Mesenchymal stem cell (in vitro differentiated cells and primary cell): ENCODE measurements around the gene VDAC2.

Experiments used
- DNase-seq: peaks from one replicate; pipeline ENCODE4 v3.0.0-alpha.2; 2013
- H2AFZ ChIP-seq: one replicate; pipeline ENCODE4 v1.6.1; 2013; ENCODE audit warnings: low read depth, mild to moderate bottlenecking, control low read depth, inconsistent platforms, low read length, moderate library complexity
- H2AK5ac ChIP-seq: 2 replicates; pipeline ENCODE4 v1.6.1; 2013; ENCODE audit warnings: low read length, moderate library complexity, mild to moderate bottlenecking, inconsistent platforms; ENCODE audit not compliant: severe bottlenecking
- H2BK120ac ChIP-seq: one replicate; pipeline ENCODE4 v1.6.1; 2013; ENCODE audit warnings: low read depth, mild to moderate bottlenecking, inconsistent platforms, low read length, moderate library complexity
- H2BK12ac ChIP-seq, 2 experiments: one replicate each; pipeline ENCODE4 v1.6.1; 2013; ENCODE audit warnings: inconsistent platforms in 2 of 2, low read length in 2 of 2, mild to moderate bottlenecking in 2 of 2, moderate library complexity in 2 of 2, control low read depth in 1 of 2
- H2BK15ac ChIP-seq: one replicate; pipeline ENCODE4 v1.6.1; 2013; ENCODE audit warnings: mild to moderate bottlenecking, low read depth, inconsistent platforms; ENCODE audit not compliant: poor library complexity, severe bottlenecking
- H2BK5ac ChIP-seq: 2 replicates; pipeline ENCODE4 v1.6.1; 2013; ENCODE audit warnings: low read depth, mild to moderate bottlenecking, low read length, control low read depth, inconsistent platforms; ENCODE audit not compliant: poor library complexity, severe bottlenecking
- H3K14ac ChIP-seq, 2 experiments: one replicate each; pipeline ENCODE4 v1.6.1; 2013; ENCODE audit warnings: inconsistent platforms in 2 of 2, low read length in 2 of 2, control low read depth in 1 of 2, mild to moderate bottlenecking in 1 of 2, moderate library complexity in 1 of 2
- H3K18ac ChIP-seq, 2 experiments: one replicate each; pipeline ENCODE4 v1.6.1; 2013; ENCODE audit warnings: inconsistent platforms in 2 of 2, low read length in 2 of 2, control low read depth in 1 of 2, low read depth in 1 of 2, mild to moderate bottlenecking in 1 of 2
- H3K23ac ChIP-seq, 2 experiments: one replicate each; pipeline ENCODE4 v1.6.1; 2013; ENCODE audit warnings: inconsistent platforms in 2 of 2, low read length in 2 of 2, mild to moderate bottlenecking in 2 of 2, moderate library complexity in 2 of 2, control low read depth in 1 of 2
- H3K27ac ChIP-seq: 2 replicates; pipeline ENCODE4 v1.5.1; 2013; ENCODE audit warnings: mild to moderate bottlenecking, moderate library complexity, low read length, control low read depth, inconsistent platforms; ENCODE audit not compliant: poor library complexity, severe bottlenecking
- H3K27me3 ChIP-seq, 2 experiments: 2 replicates each; pipeline versions ENCODE4 v1.6.1 to v1.7.0; 2013; ENCODE audit warnings: low read length in 2 of 2, mild to moderate bottlenecking in 2 of 2, moderate library complexity in 2 of 2, control low read depth in 1 of 2, inconsistent platforms in 1 of 2; ENCODE audit not compliant: control insufficient read depth in 1 of 2, insufficient read depth in 1 of 2
- H3K36me3 ChIP-seq, 2 experiments: 2 replicates each; pipeline versions ENCODE4 v1.6.1 to v1.7.0; 2013; ENCODE audit warnings: low read length in 2 of 2, control low read depth in 1 of 2, inconsistent platforms in 1 of 2, low read depth in 1 of 2, mild to moderate bottlenecking in 1 of 2; ENCODE audit not compliant: insufficient read depth in 2 of 2, control insufficient read depth in 1 of 2
- H3K4ac ChIP-seq, 2 experiments: one replicate each; pipeline ENCODE4 v1.6.1; 2013; ENCODE audit warnings: inconsistent platforms in 2 of 2, low read length in 2 of 2, mild to moderate bottlenecking in 2 of 2, moderate library complexity in 2 of 2, control low read depth in 1 of 2, low read depth in 1 of 2
- H3K4me1 ChIP-seq: 2 replicates; pipeline ENCODE4 v1.6.1; 2013; ENCODE audit warnings: low read depth, low read length, control low read depth; ENCODE audit not compliant: control insufficient read depth, insufficient read depth
- H3K4me2 ChIP-seq: 2 replicates; pipeline ENCODE4 v1.6.1; 2013; ENCODE audit warnings: low read length, mild to moderate bottlenecking, inconsistent platforms; ENCODE audit not compliant: poor library complexity, severe bottlenecking
- H3K4me3 ChIP-seq, 2 experiments: 2 replicates each; pipeline versions ENCODE4 v1.5.1 to v1.7.0; 2013; ENCODE audit warnings: low read length in 2 of 2, mild to moderate bottlenecking in 2 of 2, control low read depth in 1 of 2, low read depth in 1 of 2; ENCODE audit not compliant: insufficient read depth in 1 of 2
- H3K79me1 ChIP-seq: replicated peaks from 2 replicates; pipeline ENCODE4 v1.6.1; 2013; ENCODE audit warnings: mild to moderate bottlenecking, control low read depth, low read length, inconsistent platforms; ENCODE audit not compliant: poor library complexity, severe bottlenecking
- H3K9ac ChIP-seq: 2 replicates; pipeline ENCODE4 v1.7.0; 2013; ENCODE audit warnings: mild to moderate bottlenecking, low read length, moderate library complexity
- H3K9me3 ChIP-seq: 2 replicates; pipeline ENCODE4 v1.7.0; 2013; ENCODE audit warnings: mild to moderate bottlenecking, low read length; ENCODE audit not compliant: control insufficient read depth
- H4K8ac ChIP-seq: one replicate; pipeline ENCODE4 v1.6.1; 2013; ENCODE audit warnings: inconsistent platforms, mild to moderate bottlenecking, low read length, moderate library complexity
- H4K91ac ChIP-seq: one replicate; pipeline ENCODE4 v1.6.1; 2013; ENCODE audit warnings: mild to moderate bottlenecking, low read length, inconsistent platforms
- WGBS: methylation state at CpG from one replicate; pipeline ENCODE4 v1.1.7; 2013; ENCODE audit warnings: mixed read lengths; 5-methylcytosine and 5-hydroxymethylcytosine counted together

The VDAC2 gene

GRCh38 chr10:75263806-75264205, 53.2 kb downstream of the VDAC2 start:
- Histone ChIP-seq H3K4me3 (no peak overlapping the region), H3K79me1 (no peaks in the 10 kb centered on the region), H2AK5ac (no peak overlapping the region), H2BK5ac (no peak overlapping the region), H3K36me3 (no peaks in the 10 kb centered on the region), H4K8ac (no peak overlapping the region), H3K4ac (no peak overlapping the region), H3K27ac (no peak overlapping the region), H2BK15ac (no peak overlapping the region), H3K4me2 (no peak overlapping the region), H3K9ac (no peak overlapping the region), H2BK120ac (no peak overlapping the region), H4K91ac (no peak overlapping the region), H3K27me3 (peaks cover 0 to 27% of the 10 kb centered on the region in 2 experiments), H3K9me3 (peaks cover 6% of the 10 kb centered on the region), H2AFZ (no peak overlapping the region), H2BK12ac (no peak overlapping the region), H3K14ac (peak overlapping the region in 1 of 2 experiments; percentile 48), H3K4me1 (no peaks in the 10 kb centered on the region), H3K18ac (no peak overlapping the region), H3K23ac (no peak overlapping the region)
- DNase-seq, result no peak
- 100% methylated on average over 1 of the region's 1 CpG for WGBS

GRCh38 chr10:75265856-75266255, 55.3 kb downstream of the VDAC2 start:
- H3K4ac ChIP-seq, result no peak overlapping the region
- no peak overlapping the region for H3K9ac ChIP-seq
- H3K4me2 ChIP-seq, result no peak overlapping the region
- H2AK5ac ChIP-seq, result no peak overlapping the region
- no peak overlapping the region for H3K27ac ChIP-seq
- no peaks in the 10 kb centered on the region for H3K4me1 ChIP-seq
- WGBS, result 46% methylated on average over 6 of the region's 6 CpGs
- no peak overlapping the region for H3K4me3 ChIP-seq
- no peak overlapping the region for H3K23ac ChIP-seq
- H2BK5ac ChIP-seq, result no peak overlapping the region
- peaks cover 0 to 30% of the 10 kb centered on the region in 2 experiments for H3K27me3 ChIP-seq
- H3K9me3 ChIP-seq, result peaks cover 6% of the 10 kb centered on the region
- no peak overlapping the region for H2AFZ ChIP-seq
- no peaks in the 10 kb centered on the region for H3K36me3 ChIP-seq
- no peak overlapping the region for H3K18ac ChIP-seq
- no peak overlapping the region for H2BK120ac ChIP-seq
- H4K91ac ChIP-seq, result no peak overlapping the region
- H2BK12ac ChIP-seq, result no peak overlapping the region
- no peaks in the 10 kb centered on the region for H3K79me1 ChIP-seq
- H3K14ac ChIP-seq, result no peak overlapping the region
- H2BK15ac ChIP-seq, result no peak overlapping the region
- no peak for DNase-seq
- H4K8ac ChIP-seq, result no peak overlapping the region

DNA sequence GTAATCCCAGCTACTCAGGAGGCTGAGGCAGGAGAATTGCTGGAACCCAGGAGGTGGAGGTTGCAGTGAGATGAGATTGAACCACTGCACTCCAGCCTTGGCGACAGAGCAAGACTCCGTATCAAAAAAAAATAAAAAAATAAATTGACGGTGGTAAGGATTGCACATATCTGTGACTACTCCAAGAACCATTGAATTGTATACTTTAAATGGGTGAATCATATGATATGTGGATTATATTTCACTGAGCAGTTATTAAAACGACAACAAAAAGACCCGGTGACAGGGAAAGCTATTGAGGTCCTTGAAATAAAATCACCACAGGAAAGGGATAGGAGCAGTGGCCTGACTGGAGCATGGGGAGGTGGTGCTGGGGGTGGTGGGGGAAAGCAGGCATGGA, 56.3 kb downstream of the VDAC2 start:
- Histone ChIP-seq H3K18ac (no peak overlapping the region), H3K23ac (no peak overlapping the region), H3K9me3 (no peaks in the 10 kb centered on the region), H2BK5ac (no peak overlapping the region), H3K4me1 (no peaks in the 10 kb centered on the region), H3K27ac (no peak overlapping the region), H3K36me3 (no peaks in the 10 kb centered on the region), H4K8ac (no peak overlapping the region), H2AFZ (no peak overlapping the region), H2AK5ac (no peak overlapping the region), H4K91ac (no peak overlapping the region), H2BK15ac (no peak overlapping the region), H2BK12ac (no peak overlapping the region), H3K4me2 (no peak overlapping the region), H2BK120ac (no peak overlapping the region), H3K14ac (no peak overlapping the region), H3K9ac (no peak overlapping the region), H3K4me3 (no peak overlapping the region), H3K4ac (no peak overlapping the region), H3K79me1 (no peaks in the 10 kb centered on the region), H3K27me3 (peaks cover 0 to 22% of the 10 kb centered on the region in 2 experiments)
- peak; percentile 38 for DNase-seq
- WGBS, result 72% methylated on average over 3 of the region's 5 CpGs

GRCh38 chr10:75269605-75270004, 59.0 kb downstream of the VDAC2 start:
- 89% methylated on average over 3 of the region's 5 CpGs for whole genome bisulfite sequencing
- no peak overlapping the region for H2BK15ac ChIP-seq

More at GRCh38 chr10:75269605-75270004, 59.0 kb downstream of the VDAC2 start:
- no peak overlapping the region for H3K4me3 ChIP-seq
- H3K27me3 ChIP-seq, result peaks cover 0 to 11% of the 10 kb centered on the region in 2 experiments
- no peak overlapping the region for H3K4ac ChIP-seq
- H2AFZ ChIP-seq, result no peak overlapping the region
- no peak overlapping the region for H2BK120ac ChIP-seq
- no peak overlapping the region for H3K4me2 ChIP-seq
- H3K18ac ChIP-seq, result no peak overlapping the region
- no peak overlapping the region for H3K27ac ChIP-seq
- H3K36me3 ChIP-seq, result no peaks in the 10 kb centered on the region
- no peak overlapping the region for H4K91ac ChIP-seq
- H3K4me1 ChIP-seq, result no peaks in the 10 kb centered on the region
- DNase-seq, result no peak
- H4K8ac ChIP-seq, result no peak overlapping the region
- no peak overlapping the region for H2BK5ac ChIP-seq
- H2BK12ac ChIP-seq, result peak overlapping the region in 1 of 2 experiments; percentile 21
- H3K79me1 ChIP-seq, result no peaks in the 10 kb centered on the region
- no peak overlapping the region for H2AK5ac ChIP-seq
- H3K9ac ChIP-seq, result no peak overlapping the region
- H3K23ac ChIP-seq, result no peak overlapping the region
- no peak overlapping the region for H3K14ac ChIP-seq
- no peaks in the 10 kb centered on the region for H3K9me3 ChIP-seq
